Stimulated activated CD8-positive, alpha-beta memory T cell treated with anti-CD3 and anti-CD28 coated beads, Interleukin-15, amount 100 ng/mL, for 24 hours (primary cell): Measurements from ENCODE around the gene LRRC37B.
"Not testable (repeated sequence)": the region's sequence is repeated elsewhere in the genome, so short reads cannot be mapped to it uniquely, and the experiment has no call there.

Source experiments
- DNase-seq: peaks from one replicate; pipeline ENCODE4 v3.0.0-alpha.2; 2020; ENCODE audit warnings: low read depth

LRRC37B gene

GRCh38 chr17:32042266-32042665, 35.1 kb downstream of the LRRC37B start:
- not testable (repeated sequence) for DNase-seq

GRCh38 chr17:32045611-32046010, 38.4 kb downstream of the LRRC37B start:
- DNase-seq, result not testable (repeated sequence)

GRCh38 chr17:32047663-32048062, 40.5 kb downstream of the LRRC37B start:
- not testable (repeated sequence) for DNase-seq

- not testable (repeated sequence) for DNase-seq
Measured at GRCh38 chr17:32054985-32055384, 47.8 kb downstream of the LRRC37B start.

GRCh38 chr17:32055425-32055824, 48.2 kb downstream of the LRRC37B start:
- not testable (repeated sequence) for DNase-seq

GRCh38 chr17:32056500-32056899, 49.3 kb downstream of the LRRC37B start:
- not testable (repeated sequence) for DNase-seq

GRCh38 chr17:32057460-32058105, 50.4 kb downstream of the LRRC37B start:
- DNase-seq, result not testable (repeated sequence)

- not testable (repeated sequence) for DNase-seq
Measured at GRCh38 chr17:32060695-32061094, 53.5 kb downstream of the LRRC37B start.

DNA sequence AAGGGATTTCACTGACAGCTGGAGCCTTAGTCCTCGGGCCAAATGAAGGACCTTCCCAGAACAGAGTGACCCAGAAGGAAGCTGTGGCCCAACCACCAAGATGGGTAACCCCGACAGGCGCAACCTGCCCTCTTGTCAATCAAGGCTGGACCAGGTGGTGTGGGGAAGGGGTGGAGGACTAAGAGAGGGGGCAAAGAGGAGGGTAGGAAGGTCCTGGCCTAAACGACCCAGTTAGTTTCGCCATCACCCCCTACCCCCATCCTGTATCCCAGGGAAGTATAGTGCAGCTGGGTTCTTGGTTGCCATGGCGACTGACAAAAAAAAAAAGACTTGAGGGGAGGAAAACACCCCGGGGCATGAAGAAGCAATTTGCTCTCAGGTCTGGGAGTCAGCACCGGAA, 54.7 kb downstream of the LRRC37B start:
- not testable (repeated sequence) for DNase-seq

- not testable (repeated sequence) for DNase-seq
Measured at GRCh38 chr17:32064091-32064490, 56.9 kb downstream of the LRRC37B start.

DNA sequence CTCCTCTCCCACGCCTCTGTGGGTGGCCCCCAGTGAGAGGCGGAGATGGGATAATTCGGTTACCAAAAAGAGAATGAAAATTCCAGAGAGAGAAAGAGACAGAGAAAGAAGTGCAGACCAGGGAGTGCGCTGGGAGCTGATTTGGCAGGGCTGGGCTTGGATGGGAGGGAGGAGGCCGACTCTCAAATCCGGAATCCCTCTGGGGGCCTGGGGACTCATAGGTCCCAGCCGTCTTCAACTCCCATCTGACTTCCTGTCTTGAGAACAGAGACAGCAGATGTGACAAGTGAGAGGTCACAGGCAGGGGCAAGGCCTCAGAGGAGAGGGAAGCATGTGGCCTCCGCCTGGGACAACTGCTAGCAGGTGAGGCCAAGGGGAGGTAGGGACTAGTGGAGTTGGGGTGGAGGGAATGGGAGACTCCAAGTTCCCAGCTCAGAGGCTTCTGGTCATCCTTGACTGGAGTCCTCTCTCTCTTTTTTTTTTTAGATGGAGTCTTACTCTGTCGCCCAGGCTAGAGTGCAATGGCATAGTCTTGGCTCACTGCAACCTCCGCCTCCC, 59.0 kb downstream of the LRRC37B start:
- DNase-seq, result not testable (repeated sequence)

- not testable (repeated sequence) for DNase-seq
Measured at GRCh38 chr17:32066863-32067642, 59.9 kb downstream of the LRRC37B start.

- DNase-seq, result not testable (repeated sequence)
Measured at GRCh38 chr17:32069067-32069466, 61.9 kb downstream of the LRRC37B start.

GRCh38 chr17:32071961-32072360, 64.8 kb downstream of the LRRC37B start:
- DNase-seq, result not testable (repeated sequence)

DNA sequence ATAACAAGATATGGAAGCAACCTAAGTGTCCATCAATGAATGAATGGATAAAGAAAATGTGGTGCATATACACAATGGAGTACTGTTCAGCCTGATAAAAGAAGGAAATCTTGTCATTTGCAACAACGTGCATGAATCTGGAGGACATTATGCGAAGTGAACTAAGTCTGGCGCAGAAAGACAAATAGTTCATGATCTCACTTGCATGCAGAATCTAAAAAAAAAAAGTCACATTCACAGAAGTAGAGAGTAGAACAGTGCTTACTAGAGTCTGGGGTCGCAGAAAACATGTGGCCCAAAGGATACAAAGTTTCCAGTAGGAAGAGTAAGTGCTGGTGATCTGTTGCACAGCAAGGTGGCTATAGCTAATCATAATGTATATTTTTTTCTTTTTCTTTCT, 65.9 kb downstream of the LRRC37B start:
- DNase-seq, result not testable (repeated sequence)

DNA sequence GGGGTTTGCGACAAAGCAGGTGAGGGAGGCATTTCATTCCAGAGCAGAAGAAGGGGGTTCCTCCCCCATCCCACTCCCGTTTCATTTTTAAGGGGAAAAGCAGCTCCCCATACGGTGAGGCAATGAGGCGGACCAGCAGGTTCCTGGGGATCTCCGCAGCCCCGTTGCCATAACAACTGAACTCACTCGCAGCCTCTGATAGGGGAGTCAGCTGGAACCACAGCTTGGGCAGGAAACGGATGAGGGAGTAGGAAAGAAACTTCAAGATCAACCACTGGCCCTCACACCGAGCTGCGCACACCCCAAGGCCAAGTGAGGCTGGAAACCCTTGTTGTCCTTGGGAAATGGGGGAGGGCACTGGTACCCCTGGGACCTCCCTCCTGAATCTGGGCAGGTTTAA, 72.6 kb downstream of the LRRC37B start:
- not testable (repeated sequence) for DNase-seq

DNA sequence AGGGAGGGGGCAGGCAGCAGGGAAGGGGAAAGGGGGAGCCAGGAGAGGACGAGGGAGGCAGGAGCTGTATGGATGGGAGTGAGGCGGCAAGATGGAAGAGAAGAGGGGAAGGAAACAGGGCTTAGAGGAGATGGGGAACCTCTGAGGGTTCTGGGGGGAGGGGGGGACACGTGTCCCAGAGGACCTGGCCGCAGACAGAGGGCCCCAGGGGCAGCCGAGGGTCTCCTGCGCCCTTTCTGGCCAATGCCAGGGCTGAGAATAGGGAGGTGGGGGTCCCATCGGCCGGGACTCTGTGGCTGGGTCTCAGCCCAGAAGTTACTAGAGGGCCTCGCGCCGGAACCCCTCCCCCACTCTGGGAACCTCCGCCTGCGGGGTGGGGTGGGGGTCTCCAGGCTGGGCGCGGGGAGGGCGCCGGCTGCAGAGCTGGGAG, 76.4 kb downstream of the LRRC37B start:
- DNase-seq, result not testable (repeated sequence)

- DNase-seq, result not testable (repeated sequence)
Measured at GRCh38 chr17:32084003-32084941, 77.1 kb downstream of the LRRC37B start.

DNA sequence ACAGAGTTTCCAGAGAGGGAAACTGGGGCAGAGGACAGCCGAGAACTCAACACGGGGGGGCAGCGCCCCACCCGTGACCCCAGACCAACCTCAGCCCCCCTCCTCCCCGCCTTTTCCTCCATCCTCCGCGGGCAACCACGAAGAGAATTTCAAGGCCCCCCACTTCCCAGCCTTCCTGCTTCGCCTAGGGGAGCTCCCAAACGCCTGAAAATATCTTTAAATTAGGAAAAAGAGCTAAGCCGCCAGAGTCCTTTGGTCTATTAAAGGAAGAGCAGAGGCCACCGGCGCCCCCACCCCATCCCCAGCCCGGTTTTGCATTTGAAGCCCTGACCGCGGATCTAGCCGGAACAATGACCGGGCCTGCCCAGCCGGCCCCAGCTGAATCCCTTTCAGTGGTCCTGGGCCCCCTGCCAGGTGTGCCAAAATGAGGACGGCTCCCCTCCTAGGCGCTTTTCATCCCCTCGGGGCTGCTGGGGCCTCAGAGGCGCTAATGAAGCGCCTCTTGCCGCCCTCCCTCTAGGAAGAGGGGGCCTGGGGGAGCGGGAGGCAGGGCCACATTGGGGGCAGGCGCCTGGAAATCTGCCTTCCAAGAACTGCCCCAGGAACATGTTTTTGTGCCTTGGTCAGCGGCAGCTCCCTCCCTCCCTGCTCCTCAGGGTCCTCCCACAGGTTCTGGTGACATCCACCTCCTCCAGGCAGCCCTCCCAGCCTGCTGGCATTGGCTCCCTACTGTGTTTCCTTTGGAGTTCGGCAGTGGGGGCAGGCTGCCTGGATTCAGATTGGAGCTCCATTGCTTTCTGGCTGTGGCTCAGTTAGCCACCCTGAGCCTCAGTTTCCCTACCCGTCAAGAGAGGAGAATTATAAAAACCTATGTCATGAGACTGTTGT, 78.0 kb downstream of the LRRC37B start:
- not testable (repeated sequence) for DNase-seq

DNA sequence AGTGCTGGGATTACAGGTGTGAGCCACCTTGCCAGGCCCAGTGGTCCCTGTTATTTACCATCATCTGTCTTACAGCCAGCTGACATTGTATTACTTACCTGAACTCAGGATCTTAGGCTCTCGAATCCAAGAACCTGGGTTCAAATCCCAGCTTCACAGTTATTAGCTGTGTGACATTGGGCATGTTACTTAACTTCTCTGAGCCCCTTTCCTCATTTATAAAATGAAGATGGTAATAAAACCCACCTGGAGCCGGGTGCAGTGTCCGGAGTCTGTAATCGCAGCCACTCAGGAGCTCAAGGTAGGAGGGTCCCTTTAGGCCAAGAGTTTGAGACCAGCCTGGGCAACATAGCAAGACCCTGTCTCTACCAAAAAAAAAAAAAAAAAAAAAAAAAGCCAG, 79.7 kb downstream of the LRRC37B start:
- DNase-seq, result not testable (repeated sequence)

DNA sequence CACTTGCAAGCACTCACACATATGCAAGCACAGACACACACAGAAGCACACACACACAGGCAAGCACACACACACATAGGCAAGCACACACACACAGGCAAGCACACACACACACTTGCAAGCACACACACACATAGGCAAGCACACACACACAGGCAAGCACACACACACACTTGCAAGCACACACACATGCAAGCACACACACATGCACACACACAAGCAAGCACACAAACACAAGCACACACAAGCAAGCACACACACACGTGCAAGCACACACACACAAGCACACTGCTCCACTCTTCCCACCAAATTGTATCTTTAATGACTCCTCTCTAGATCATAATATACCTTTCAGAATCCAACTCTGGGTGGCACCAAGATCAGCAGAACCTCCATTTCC, 84.9 kb downstream of the LRRC37B start:
- not testable (repeated sequence) for DNase-seq
